SK-N-MC (cell line): Measurements from ENCODE around the gene ZC3H12A.
"Not testable (repeated sequence)": the region's sequence is repeated elsewhere in the genome, so short reads cannot be mapped to it uniquely, and the experiment has no call there.

Source experiments
- EZH2 ChIP-seq: fragments of 200-600 bp; sonication (generic); IDR thresholded peaks from one replicate; pipeline ENCODE4 v1.6.1; 2017; ENCODE audit warnings: antibody characterized with exemption
- POLR2AphosphoS5 ChIP-seq: IDR thresholded peaks from 2 replicates; pipeline ENCODE4 v1.6.1; 2012; ENCODE audit warnings: mild to moderate bottlenecking, low read depth, low read length, borderline replicate concordance

DNA sequence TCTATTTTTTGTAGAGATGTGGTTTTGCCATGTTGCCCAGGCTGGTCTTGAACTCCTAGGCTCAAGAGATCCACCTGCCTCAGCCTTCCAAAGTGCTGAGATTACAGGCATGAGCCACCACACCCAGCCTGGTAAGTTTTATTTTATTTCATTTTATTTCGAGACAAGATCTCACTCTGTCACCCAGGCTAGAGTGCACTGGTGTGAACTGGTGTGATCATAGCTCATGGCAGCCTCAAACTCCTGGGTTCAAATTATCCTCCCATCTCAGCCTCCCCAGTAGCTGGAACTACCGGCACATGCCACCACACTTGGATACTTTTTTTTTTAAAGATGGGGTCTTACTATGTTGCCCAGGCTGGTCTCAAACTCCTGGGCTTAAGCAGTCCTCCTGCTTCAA is 28.4 kb downstream of the ZC3H12A start:
- not testable (repeated sequence) for TF ChIP-seq EZH2, POLR2AphosphoS5
